Fibroblast of pulmonary artery (primary cell): ENCODE measurements around the gene CDX1.

Experiments used
- DNase-seq: peaks from one replicate; pipeline ENCODE4 v3.0.0-alpha.2; 2010; ENCODE audit warnings: low read depth
- H3K4me3 ChIP-seq: replicated peaks from 2 replicates; pipeline ENCODE4 v1.5.1; 2011; ENCODE audit warnings: low read depth, mild to moderate bottlenecking, control low read depth, low read length, moderate library complexity
- CTCF ChIP-seq: IDR thresholded peaks from 2 replicates; pipeline ENCODE4 v1.5.1; 2011; ENCODE audit warnings: mild to moderate bottlenecking, control low read depth, low read length, inconsistent platforms; ENCODE audit errors: missing control alignments

The CDX1 gene

GRCh38 chr5:150120617-150121447 is 45.7 kb upstream of the CDX1 start:
- DNase-seq, result no peak

GRCh38 chr5:150121448-150122157 is 45.0 kb upstream of the CDX1 start:
- no peak overlapping the region for H3K4me3 ChIP-seq
- no peak for TF ChIP-seq CTCF
- no peak for DNase-seq

More at GRCh38 chr5:150120617-150121447, 45.7 kb upstream of the CDX1 start:
- H3K4me3 ChIP-seq, result no peak overlapping the region
- TF ChIP-seq CTCF, result no peak

- DNase-seq, result no peak
- TF ChIP-seq CTCF, result peak; percentile 18
Measured at GRCh38 chr5:150122158-150122510, 44.4 kb upstream of the CDX1 start.

GRCh38 chr5:150122536-150123481 is 43.8 kb upstream of the CDX1 start:
- TF ChIP-seq CTCF, result no peak
- no peak overlapping the region for H3K4me3 ChIP-seq
- no peak for DNase-seq

More at GRCh38 chr5:150122158-150122510, 44.4 kb upstream of the CDX1 start:
- H3K4me3 ChIP-seq, result no peak overlapping the region

- no peak for DNase-seq
- no peak for TF ChIP-seq CTCF
- no peak overlapping the region for H3K4me3 ChIP-seq
Measured at GRCh38 chr5:150123542-150123941, 43.0 kb upstream of the CDX1 start.

GRCh38 chr5:150124111-150124557 is 42.4 kb upstream of the CDX1 start:
- no peak for DNase-seq
- H3K4me3 ChIP-seq, result no peak overlapping the region
- TF ChIP-seq CTCF, result no peak
